Activated naive CD8-positive, alpha-beta T cell treated with anti-CD3 and anti-CD28 coated beads, Interleukin-2, amount 10 ng/mL, durations not matched to agents 7 days and 5 days (primary cell): ENCODE measurements around the gene POLE2. TPM values are rescaled to one million over a fixed set of nuclear protein-coding genes. Genes with fewer than 3 reads are reported as not detected.
"Not testable (repeated sequence)": the region's sequence is repeated elsewhere in the genome, so short reads cannot be mapped to it uniquely, and the experiment has no call there.

Source experiments
- ATAC-seq: fragments of 150-1000 bp; cut with Tn5 transposase; one replicate; pipeline ENCODE4 v1.10.0; 2021; ENCODE audit warnings: low read depth, moderate library complexity
- POLR2A ChIA-PET: fragments of 350-600 bp; sonication (Branson Sonifier 250); formaldehyde crosslinking; loops from one replicate; lab custom pipeline; 2021; ENCODE audit warnings: antibody characterized with exemption; lab: Charles Lee
- DNase-seq: peaks from one replicate; pipeline ENCODE4 v3.0.0; 2021
- H3K27ac Mint-ChIP-seq: one replicate; pipeline ENCODE4 v1.8.0; 2022; ENCODE audit warnings: mild to moderate bottlenecking, mixed read lengths
- H3K27me3 Mint-ChIP-seq: one replicate; pipeline ENCODE4 v1.8.0; 2022; ENCODE audit warnings: mild to moderate bottlenecking, moderate library complexity, mixed read lengths
- H3K36me3 Mint-ChIP-seq: one replicate; pipeline ENCODE4 v1.8.0; 2021; ENCODE audit warnings: mild to moderate bottlenecking, mixed read lengths
- H3K4me1 Mint-ChIP-seq: one replicate; pipeline ENCODE4 v1.8.0; 2021; ENCODE audit warnings: mixed read lengths
- H3K4me3 Mint-ChIP-seq: one replicate; pipeline ENCODE4 v1.8.0; 2022; ENCODE audit warnings: mild to moderate bottlenecking, moderate library complexity, mixed read lengths
- H3K9me3 Mint-ChIP-seq: one replicate; pipeline ENCODE4 v1.8.0; 2021; ENCODE audit warnings: mixed read lengths
- total RNA-seq, 2 experiments: library from RNA; stranded (reverse); gene quantifications; one replicate each; pipeline ENCODE4 v1.2.3, GENCODE V29; 2021

POLE2 gene
- total RNA-seq = 10 to 100 TPM; 24.0 to 25.5 TPM

GRCh38 chr14:49687942-49688700 is at the start of gene POLE2:
TSS of gene POLE2 (minus strand) at chr14:49688214. CDS start at chr14:49688203, 11 bp downstream.
- peak within 1 kb of the TSS; percentile 92 for H3K4me3 Mint-ChIP-seq
- POLR2A ChIA-PET = interaction anchor here (0.5 to 4.1 kb wide), 11 partner anchors 10 to 174 kb away, joined by 3 to 43 read pairs (median 4); partner anchors contain the start of genes DNAAF2, KLHDC2, LRR1 and MGAT2
- no peaks in the 10 kb centered on the region for H3K27me3 Mint-ChIP-seq
- DNase-seq (peak; percentile 88), ATAC-seq (peak; percentile 86)
- H3K4me1 Mint-ChIP-seq = peaks cover 35% of the 10 kb centered on the region
- no peaks in the 10 kb centered on the region for H3K9me3 Mint-ChIP-seq
- peak within 1 kb of the TSS; percentile 86 for H3K27ac Mint-ChIP-seq
- peaks cover 8% of the 10 kb centered on the region for H3K36me3 Mint-ChIP-seq

- H3K9me3 Mint-ChIP-seq, H3K27me3 Mint-ChIP-seq, H3K4me3 Mint-ChIP-seq, H3K27ac Mint-ChIP-seq, DNase-seq, H3K36me3 Mint-ChIP-seq, H3K4me1 Mint-ChIP-seq, ATAC-seq: not testable (repeated sequence)
- POLR2A ChIA-PET = interaction anchor here (0.6 kb wide), 1 partner anchor 23 kb away, joined by 3 read pairs; no protein-coding TSS in a partner anchor
Observed at GRCh38 chr14:49735669-49736068, 47.7 kb upstream of the POLE2 start.

- H3K36me3 Mint-ChIP-seq = no peaks in the 10 kb centered on the region
Observed at GRCh38 chr14:49733836-49734235, 45.8 kb upstream of the POLE2 start.

GRCh38 chr14:49732896-49733295 is 44.9 kb upstream of the POLE2 start:
- no peak overlapping the region for H3K27ac Mint-ChIP-seq
- H3K4me1 Mint-ChIP-seq = no peaks in the 10 kb centered on the region
- H3K27me3 Mint-ChIP-seq = no peaks in the 10 kb centered on the region
- H3K36me3 Mint-ChIP-seq = no peaks in the 10 kb centered on the region
- no peak overlapping the region for H3K4me3 Mint-ChIP-seq
- POLR2A ChIA-PET = no interaction called here
- H3K9me3 Mint-ChIP-seq = no peaks in the 10 kb centered on the region
- ATAC-seq (no peak), DNase-seq (no peak)

More at GRCh38 chr14:49733836-49734235, 45.8 kb upstream of the POLE2 start:
- Mint-ChIP-seq H3K4me1 (no peaks in the 10 kb centered on the region), H3K27me3 (no peaks in the 10 kb centered on the region), H3K4me3 (no peak overlapping the region), H3K27ac (no peak overlapping the region), H3K9me3 (no peaks in the 10 kb centered on the region)
- POLR2A ChIA-PET = no interaction called here
- ATAC-seq (no peak), DNase-seq (no peak)

GRCh38 chr14:49727171-49727570 is 39.2 kb upstream of the POLE2 start:
- Mint-ChIP-seq H3K4me1 (no peaks in the 10 kb centered on the region), H3K27me3 (no peaks in the 10 kb centered on the region), H3K36me3 (peaks cover 4% of the 10 kb centered on the region), H3K27ac (no peak overlapping the region), H3K4me3 (no peak overlapping the region), H3K9me3 (no peaks in the 10 kb centered on the region)
- DNase-seq (no peak), ATAC-seq (no peak)
- POLR2A ChIA-PET = no interaction called here

GRCh38 chr14:49721733-49722435 is 33.9 kb upstream of the POLE2 start:
- POLR2A ChIA-PET = not testable (repeated sequence)
- H3K36me3 Mint-ChIP-seq = peaks cover 16% of the 10 kb centered on the region

GRCh38 chr14:49720744-49721143 is 32.7 kb upstream of the POLE2 start:
- POLR2A ChIA-PET = no interaction called here
- ATAC-seq (no peak), DNase-seq (no peak)
- peaks cover 4% of the 10 kb centered on the region for H3K9me3 Mint-ChIP-seq
- H3K27me3 Mint-ChIP-seq = no peaks in the 10 kb centered on the region
- no peak overlapping the region for H3K4me3 Mint-ChIP-seq
- H3K27ac Mint-ChIP-seq = no peak overlapping the region
- H3K4me1 Mint-ChIP-seq = no peaks in the 10 kb centered on the region
- peaks cover 16% of the 10 kb centered on the region for H3K36me3 Mint-ChIP-seq

More at GRCh38 chr14:49721733-49722435, 33.9 kb upstream of the POLE2 start:
- not testable (repeated sequence) for ATAC-seq, DNase-seq, H3K27me3 Mint-ChIP-seq, H3K4me3 Mint-ChIP-seq, H3K9me3 Mint-ChIP-seq, H3K4me1 Mint-ChIP-seq, H3K27ac Mint-ChIP-seq

GRCh38 chr14:49710993-49711392 is 23.0 kb upstream of the POLE2 start:
- ATAC-seq, H3K27ac Mint-ChIP-seq, H3K36me3 Mint-ChIP-seq, H3K9me3 Mint-ChIP-seq, H3K4me3 Mint-ChIP-seq, DNase-seq, H3K4me1 Mint-ChIP-seq, POLR2A ChIA-PET, H3K27me3 Mint-ChIP-seq: not testable (repeated sequence)

- H3K27me3 Mint-ChIP-seq, H3K27ac Mint-ChIP-seq, ATAC-seq, H3K9me3 Mint-ChIP-seq, POLR2A ChIA-PET, H3K36me3 Mint-ChIP-seq, H3K4me3 Mint-ChIP-seq, H3K4me1 Mint-ChIP-seq, DNase-seq: not testable (repeated sequence)
Observed at GRCh38 chr14:49704471-49704870, 16.5 kb upstream of the POLE2 start.

- POLR2A ChIA-PET = no interaction called here
- peaks cover 2% of the 10 kb centered on the region for H3K9me3 Mint-ChIP-seq
- DNase-seq = no peak
- H3K27ac Mint-ChIP-seq = no peak overlapping the region
- H3K36me3 Mint-ChIP-seq = peaks cover 5% of the 10 kb centered on the region
- H3K27me3 Mint-ChIP-seq = no peaks in the 10 kb centered on the region
- H3K4me1 Mint-ChIP-seq = peaks cover 8% of the 10 kb centered on the region
- H3K4me3 Mint-ChIP-seq = no peak overlapping the region
- no peak for ATAC-seq
Observed at GRCh38 chr14:49703965-49704364, 16.0 kb upstream of the POLE2 start.

- Mint-ChIP-seq H3K36me3 (peaks cover 5% of the 10 kb centered on the region), H3K4me3 (no peak overlapping the region), H3K9me3 (peaks cover 2% of the 10 kb centered on the region), H3K27me3 (no peaks in the 10 kb centered on the region), H3K27ac (no peak overlapping the region), H3K4me1 (peaks cover 8% of the 10 kb centered on the region)
- POLR2A ChIA-PET = no interaction called here
- DNase-seq (no peak), ATAC-seq (no peak)
Observed at GRCh38 chr14:49702725-49703124, 14.7 kb upstream of the POLE2 start.

GRCh38 chr14:49693735-49694124 is 5.7 kb upstream of the POLE2 start:
- not testable (repeated sequence) for H3K9me3 Mint-ChIP-seq, ATAC-seq, DNase-seq, H3K27me3 Mint-ChIP-seq, H3K36me3 Mint-ChIP-seq, H3K27ac Mint-ChIP-seq
- Mint-ChIP-seq H3K4me1 (peaks cover 13% of the 10 kb centered on the region), H3K4me3 (peak overlapping the region; percentile 84)
- POLR2A ChIA-PET = interaction anchor here (1.2 to 2.7 kb wide), 2 partner anchors 74 to 618 kb away, joined by 3 to 19 read pairs; partner anchors contain the start of genes DMAC2L, KLHDC2 and L2HGDH

- peak within 1 kb of the TSS; percentile 84 for H3K4me3 Mint-ChIP-seq
Observed at GRCh38 chr14:49692811-49693734, 5.1 kb upstream of the POLE2 start, which contains the start of gene KLHDC1. TSS of gene KLHDC1 (plus strand) at chr14:49693120. CDS start at chr14:49693195, 75 bp downstream.

More at GRCh38 chr14:49692811-49693734, 5.1 kb upstream of the POLE2 start, which contains the start of gene KLHDC1:
- ATAC-seq (peak; percentile 78), DNase-seq (peak; percentile 81)
- peaks cover 2% of the 10 kb centered on the region for H3K36me3 Mint-ChIP-seq
- peaks cover 17% of the 10 kb centered on the region for H3K4me1 Mint-ChIP-seq
- POLR2A ChIA-PET = interaction anchor here (1.2 to 2.7 kb wide), 2 partner anchors 75 to 619 kb away, joined by 3 to 19 read pairs; partner anchors contain the start of genes DMAC2L, KLHDC2 and L2HGDH
- H3K27me3 Mint-ChIP-seq = no peaks in the 10 kb centered on the region
- peak within 1 kb of the TSS; percentile 89 for H3K27ac Mint-ChIP-seq
- no peaks in the 10 kb centered on the region for H3K9me3 Mint-ChIP-seq
